ENCODE results near the gene XXYLT1.

XXYLT1 gene

GRCh38 chr3:195101001-195101583, 169.9 kb downstream of the XXYLT1 start:
- Histone ChIP-seq H3K36me3 (ENCODE audit: control insufficient read depth in 5 of 5, insufficient read depth in 5 of 5, low read length in 5 of 5) (peaks cover 0 to 2% (median 0%) of the 10 kb centered on the region in 5 donors), H3K9me3 (ENCODE audit: control insufficient read depth in 5 of 5, low read length in 5 of 5) (no peaks in the 10 kb centered on the region), H3K27me3 (ENCODE audit: control insufficient read depth in 5 of 5, insufficient read depth in 4 of 5, low read length in 5 of 5) (no peaks in the 10 kb centered on the region), H3K9ac (ENCODE audit: low read length in 5 of 5) (peak overlapping the region in 2 of 5 donors; percentile 14 to 34), H3K4me3 (ENCODE audit: low read depth in 1 of 5, low read length in 5 of 5) (no peak overlapping the region), H3K27ac (ENCODE audit: low read depth, low read length) (no peak overlapping the region), H3K4me1 (ENCODE audit: control insufficient read depth in 5 of 5, insufficient read depth in 5 of 5, low read length in 5 of 5) (peaks cover 0 to 31% (median 9%) of the 10 kb centered on the region in 5 donors)

DNA sequence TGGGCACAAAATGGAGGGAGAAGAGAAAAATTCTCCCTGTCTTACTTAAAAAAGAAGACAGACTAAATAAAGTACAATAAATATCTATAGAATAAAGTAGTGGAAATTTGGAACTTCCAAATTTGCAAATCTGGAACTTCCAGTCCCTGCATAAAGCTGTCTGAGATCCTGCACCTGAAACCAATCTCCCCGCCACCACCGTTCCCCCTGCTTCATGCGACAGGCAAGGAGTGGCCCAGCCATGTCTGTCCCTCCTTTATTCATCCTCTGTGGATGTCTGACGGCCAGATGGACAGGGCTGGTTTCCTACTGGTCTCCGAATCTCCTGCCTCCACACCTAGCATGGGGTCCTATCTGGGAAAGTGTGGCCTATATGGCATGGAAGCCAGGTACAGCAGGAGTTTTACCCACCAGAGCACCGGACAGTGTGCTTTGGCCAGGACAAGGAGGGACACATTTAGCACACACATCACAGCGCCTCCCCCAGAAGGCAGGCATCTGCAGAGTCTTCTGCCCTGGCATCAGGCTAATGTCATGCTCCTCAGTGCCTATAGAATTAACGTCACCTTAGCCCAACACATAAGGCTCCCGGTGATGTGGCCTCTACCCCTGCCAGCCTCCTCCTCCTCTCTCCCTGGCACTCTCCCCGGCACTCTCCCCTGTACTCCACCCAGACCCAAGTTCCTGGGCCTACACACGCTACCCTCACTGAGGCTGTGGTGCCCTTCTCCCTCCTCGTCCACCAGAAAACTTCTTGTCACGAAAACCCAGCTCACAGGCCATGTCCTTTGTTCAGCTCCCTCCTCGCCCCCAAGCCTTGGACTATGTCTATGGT, 170.8 kb downstream of the XXYLT1 start:
- no peak overlapping the region for H3K27ac ChIP-seq (ENCODE audit: low read depth, low read length)

DNA sequence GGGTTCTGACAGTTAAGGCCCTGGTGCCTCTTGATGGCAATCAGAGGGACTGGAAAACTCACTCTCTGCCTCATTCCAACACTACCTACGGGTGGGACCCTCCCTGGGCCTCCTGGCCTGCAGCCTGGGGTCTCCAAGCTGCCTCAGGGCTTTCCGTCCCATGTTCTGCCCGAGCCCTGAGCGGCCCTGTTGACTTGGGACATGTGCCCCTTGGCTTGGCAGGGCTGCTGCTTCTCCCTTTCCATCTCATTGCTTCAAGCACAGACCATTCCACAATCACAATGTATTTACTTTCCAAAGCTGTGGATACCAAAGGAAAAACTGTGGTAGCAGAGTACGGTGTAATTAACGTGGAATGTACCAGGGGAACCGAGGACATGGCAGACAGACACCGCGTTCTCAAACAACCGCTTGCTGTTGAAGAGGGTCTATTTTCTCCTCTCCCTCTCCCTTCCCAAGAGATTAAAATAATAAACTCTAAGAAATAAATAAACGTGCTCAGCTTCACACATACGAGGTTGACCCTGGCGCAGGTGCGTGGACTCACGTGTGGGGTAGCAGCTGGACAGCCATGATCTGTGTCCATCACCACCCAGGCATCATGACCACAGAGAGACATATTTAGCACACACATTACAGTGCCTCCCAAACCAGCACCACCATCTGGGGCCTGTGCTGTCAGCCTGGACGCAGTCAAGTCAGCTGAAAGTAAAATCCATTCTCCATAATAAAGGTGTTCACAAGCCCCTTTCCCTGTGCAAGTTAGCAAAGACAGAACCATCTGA, 172.0 kb downstream of the XXYLT1 start:
- Histone ChIP-seq H3K9me3 (ENCODE audit: control insufficient read depth in 5 of 5, low read length in 5 of 5) (no peaks in the 10 kb centered on the region), H3K4me1 (ENCODE audit: control insufficient read depth in 5 of 5, insufficient read depth in 5 of 5, low read length in 5 of 5) (peaks cover 0 to 24% (median 11%) of the 10 kb centered on the region in 5 donors), H3K27me3 (ENCODE audit: control insufficient read depth in 5 of 5, insufficient read depth in 4 of 5, low read length in 5 of 5) (no peaks in the 10 kb centered on the region), H3K4me3 (ENCODE audit: low read depth in 1 of 5, low read length in 5 of 5) (no peak overlapping the region), H3K36me3 (ENCODE audit: control insufficient read depth in 5 of 5, insufficient read depth in 5 of 5, low read length in 5 of 5) (peaks cover 0 to 2% (median 0%) of the 10 kb centered on the region in 5 donors), H3K9ac (ENCODE audit: low read length in 5 of 5) (no peak overlapping the region), H3K27ac (ENCODE audit: low read depth, low read length) (no peak overlapping the region)

More for the DNA sequence above, 170.8 kb downstream of the XXYLT1 start:
- Histone ChIP-seq H3K9me3 (ENCODE audit: control insufficient read depth in 5 of 5, low read length in 5 of 5) (no peaks in the 10 kb centered on the region), H3K9ac (ENCODE audit: low read length in 5 of 5) (peak overlapping the region in 1 of 5 donors; percentile 34), H3K4me1 (ENCODE audit: control insufficient read depth in 5 of 5, insufficient read depth in 5 of 5, low read length in 5 of 5) (peaks cover 0 to 25% (median 8%) of the 10 kb centered on the region in 5 donors), H3K4me3 (ENCODE audit: low read depth in 1 of 5, low read length in 5 of 5) (no peak overlapping the region), H3K27me3 (ENCODE audit: control insufficient read depth in 5 of 5, insufficient read depth in 4 of 5, low read length in 5 of 5) (no peaks in the 10 kb centered on the region), H3K36me3 (ENCODE audit: control insufficient read depth in 5 of 5, insufficient read depth in 5 of 5, low read length in 5 of 5) (peaks cover 0 to 2% (median 0%) of the 10 kb centered on the region in 5 donors)

DNA sequence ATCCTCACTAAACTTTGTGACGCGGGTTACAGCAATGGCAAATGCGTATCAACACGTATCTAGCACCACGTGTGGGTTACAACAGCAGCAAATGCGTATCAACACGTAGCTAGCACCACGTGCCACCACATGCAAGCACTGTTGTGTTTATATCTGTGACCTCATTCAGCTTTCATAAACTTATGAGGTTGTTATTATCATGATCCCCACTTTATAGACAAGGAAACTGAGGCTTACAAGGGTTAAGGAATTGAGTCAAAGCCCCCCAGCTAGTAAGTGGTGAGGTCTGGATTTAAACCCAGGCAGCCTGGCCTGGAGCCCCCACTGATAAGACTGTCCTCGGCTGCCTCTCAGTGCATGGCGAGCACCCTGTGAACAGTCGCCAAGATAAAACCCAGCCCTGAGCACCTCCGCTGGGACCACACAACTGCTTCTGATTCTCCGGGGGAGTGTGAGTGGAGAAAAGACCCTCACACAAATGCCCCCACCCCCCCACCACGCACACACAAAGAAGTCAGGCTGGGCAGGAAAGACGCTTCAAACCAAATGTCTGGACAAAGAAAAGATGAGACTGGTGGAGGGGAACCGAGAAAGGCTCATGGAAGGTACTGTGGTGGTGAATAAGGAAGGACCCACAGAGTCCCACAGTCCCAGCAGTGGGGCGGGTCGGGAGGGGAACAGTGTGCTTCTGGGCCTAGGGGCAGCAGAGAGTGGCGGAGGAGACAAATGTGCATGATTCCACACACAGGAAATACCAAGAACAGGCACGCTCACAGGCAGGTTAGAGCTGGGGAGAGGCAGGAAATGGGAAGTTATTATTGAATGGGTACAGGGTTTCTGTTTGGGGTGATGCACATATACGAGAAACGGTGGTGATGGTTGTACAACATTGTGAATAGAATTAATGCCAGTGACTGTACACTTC, 173.4 kb downstream of the XXYLT1 start:
- Histone ChIP-seq H3K9ac (ENCODE audit: low read length in 5 of 5) (no peak overlapping the region), H3K36me3 (ENCODE audit: control insufficient read depth in 5 of 5, insufficient read depth in 5 of 5, low read length in 5 of 5) (peaks cover 0 to 2% (median 0%) of the 10 kb centered on the region in 5 donors), H3K9me3 (ENCODE audit: control insufficient read depth in 5 of 5, low read length in 5 of 5) (no peaks in the 10 kb centered on the region), H3K4me1 (ENCODE audit: control insufficient read depth in 5 of 5, insufficient read depth in 5 of 5, low read length in 5 of 5) (peaks cover 0 to 13% (median 10%) of the 10 kb centered on the region in 5 donors), H3K4me3 (ENCODE audit: low read depth in 1 of 5, low read length in 5 of 5) (no peak overlapping the region), H3K27me3 (ENCODE audit: control insufficient read depth in 5 of 5, insufficient read depth in 4 of 5, low read length in 5 of 5) (no peaks in the 10 kb centered on the region), H3K27ac (ENCODE audit: low read depth, low read length) (no peak overlapping the region)

DNA sequence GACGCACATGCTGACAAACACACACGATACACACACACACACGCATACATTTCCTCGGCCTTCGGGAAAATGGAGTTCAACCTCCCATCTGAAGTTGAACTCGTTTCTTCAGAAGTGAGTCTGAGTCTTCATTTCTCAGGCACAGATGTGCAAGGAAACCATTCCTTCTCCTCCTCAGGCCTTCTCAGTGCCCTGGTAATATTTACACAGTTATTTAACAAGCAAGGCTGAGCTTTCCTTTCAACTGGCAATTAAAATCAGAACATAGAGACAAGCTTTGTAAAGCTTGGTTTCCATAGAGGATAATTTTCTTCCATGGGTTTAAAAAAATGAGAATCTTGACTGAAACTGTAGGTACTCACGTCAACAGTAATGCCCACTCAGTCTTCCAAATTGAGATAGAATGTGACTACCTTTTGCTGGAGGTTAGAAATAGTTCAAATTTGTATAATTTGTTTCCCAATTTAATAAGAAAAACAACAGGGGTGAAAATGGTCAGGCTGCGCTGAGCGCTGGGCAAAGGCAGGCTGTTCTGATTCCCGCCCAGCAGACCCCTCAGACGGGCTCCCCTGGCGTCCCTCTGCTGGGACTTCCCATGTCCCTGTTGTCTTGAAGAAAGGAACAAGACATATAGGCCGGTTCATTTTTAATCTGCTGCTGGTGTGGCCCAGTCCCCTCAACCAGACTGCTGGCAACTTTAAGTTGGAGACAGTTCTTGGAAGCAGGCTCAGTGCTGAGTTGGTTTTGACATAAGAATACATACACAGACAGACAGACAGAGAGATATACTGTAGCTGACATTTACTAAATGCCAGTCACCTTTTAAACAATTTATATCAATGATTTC, 174.3 kb downstream of the XXYLT1 start:
- Histone ChIP-seq H3K36me3 (ENCODE audit: control insufficient read depth in 5 of 5, insufficient read depth in 5 of 5, low read length in 5 of 5) (peaks cover 0 to 2% (median 0%) of the 10 kb centered on the region in 5 donors), H3K9ac (ENCODE audit: low read length in 5 of 5) (no peak overlapping the region), H3K27me3 (ENCODE audit: control insufficient read depth in 5 of 5, insufficient read depth in 4 of 5, low read length in 5 of 5) (no peaks in the 10 kb centered on the region), H3K9me3 (ENCODE audit: control insufficient read depth in 5 of 5, low read length in 5 of 5) (no peaks in the 10 kb centered on the region), H3K4me1 (ENCODE audit: control insufficient read depth in 5 of 5, insufficient read depth in 5 of 5, low read length in 5 of 5) (peaks cover 0 to 11% (median 6%) of the 10 kb centered on the region in 5 donors), H3K4me3 (ENCODE audit: low read depth in 1 of 5, low read length in 5 of 5) (no peak overlapping the region), H3K27ac (ENCODE audit: low read depth, low read length) (no peak overlapping the region)

DNA sequence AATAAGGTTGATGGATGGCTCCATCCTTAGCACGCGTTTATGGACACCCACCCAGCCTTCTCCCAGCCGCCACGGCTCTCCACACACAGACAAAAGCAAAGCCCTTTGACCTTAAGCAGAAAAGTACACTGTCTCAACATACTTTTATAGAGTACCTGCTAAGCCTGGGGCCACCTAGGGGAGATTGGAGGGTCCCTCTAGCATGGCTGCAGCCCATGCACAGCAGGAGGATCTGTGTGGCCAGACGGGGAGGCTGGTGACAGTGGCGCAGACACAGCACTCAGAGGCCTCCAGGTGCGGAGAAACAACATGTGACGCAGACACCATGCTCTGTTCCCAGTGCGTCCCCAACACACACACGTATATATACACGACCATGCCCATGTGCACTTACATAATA, 174.9 kb downstream of the XXYLT1 start:
- H3K9ac ChIP-seq (ENCODE audit: low read length in 5 of 5): no peak overlapping the region

DNA sequence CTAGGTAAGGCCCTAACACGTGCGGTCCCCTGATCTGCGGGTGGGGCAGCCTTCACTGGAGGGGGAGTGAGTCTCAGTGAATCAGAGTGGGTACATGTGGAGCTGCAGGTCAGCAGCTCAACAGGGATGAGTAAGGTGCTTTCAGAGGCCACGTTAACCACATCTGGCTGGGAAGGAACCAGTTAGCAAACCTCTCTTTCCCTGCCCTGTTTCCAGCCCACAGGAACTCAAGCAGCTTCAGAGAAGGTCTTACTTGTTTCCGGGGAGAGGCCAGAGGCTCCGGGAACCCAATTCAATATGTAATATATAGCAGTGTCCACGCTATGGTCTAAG, 175.3 kb downstream of the XXYLT1 start:
- peaks cover 0 to 2% (median 0%) of the 10 kb centered on the region in 5 donors for H3K36me3 ChIP-seq (ENCODE audit: control insufficient read depth in 5 of 5, insufficient read depth in 5 of 5, low read length in 5 of 5)
- H3K9ac ChIP-seq (ENCODE audit: low read length in 5 of 5): no peak overlapping the region
- H3K4me1 ChIP-seq (ENCODE audit: control insufficient read depth in 5 of 5, insufficient read depth in 5 of 5, low read length in 5 of 5): peaks cover 0 to 6% (median 3%) of the 10 kb centered on the region in 5 donors
- H3K9me3 ChIP-seq (ENCODE audit: control insufficient read depth in 5 of 5, low read length in 5 of 5): no peaks in the 10 kb centered on the region
- H3K4me3 ChIP-seq (ENCODE audit: low read depth in 1 of 5, low read length in 5 of 5): no peak overlapping the region
- H3K27ac ChIP-seq (ENCODE audit: low read depth, low read length): no peak overlapping the region
- no peaks in the 10 kb centered on the region for H3K27me3 ChIP-seq (ENCODE audit: control insufficient read depth in 5 of 5, insufficient read depth in 4 of 5, low read length in 5 of 5)

More for the DNA sequence above, 174.9 kb downstream of the XXYLT1 start:
- Histone ChIP-seq H3K27me3 (ENCODE audit: control insufficient read depth in 5 of 5, insufficient read depth in 4 of 5, low read length in 5 of 5) (no peaks in the 10 kb centered on the region), H3K4me3 (ENCODE audit: low read depth in 1 of 5, low read length in 5 of 5) (no peak overlapping the region), H3K4me1 (ENCODE audit: control insufficient read depth in 5 of 5, insufficient read depth in 5 of 5, low read length in 5 of 5) (peaks cover 0 to 7% (median 6%) of the 10 kb centered on the region in 5 donors), H3K27ac (ENCODE audit: low read depth, low read length) (no peak overlapping the region), H3K9me3 (ENCODE audit: control insufficient read depth in 5 of 5, low read length in 5 of 5) (no peaks in the 10 kb centered on the region), H3K36me3 (ENCODE audit: control insufficient read depth in 5 of 5, insufficient read depth in 5 of 5, low read length in 5 of 5) (peaks cover 0 to 2% (median 0%) of the 10 kb centered on the region in 5 donors)

GRCh38 chr3:195095035-195095703, 175.8 kb downstream of the XXYLT1 start:
- peaks cover 0 to 6% (median 0%) of the 10 kb centered on the region in 5 donors for H3K4me1 ChIP-seq (ENCODE audit: control insufficient read depth in 5 of 5, insufficient read depth in 5 of 5, low read length in 5 of 5)

More at GRCh38 chr3:195095035-195095703, 175.8 kb downstream of the XXYLT1 start:
- H3K4me3 ChIP-seq (ENCODE audit: low read depth in 1 of 5, low read length in 5 of 5): no peak overlapping the region
- peaks cover 0 to 2% (median 0%) of the 10 kb centered on the region in 5 donors for H3K36me3 ChIP-seq (ENCODE audit: control insufficient read depth in 5 of 5, insufficient read depth in 5 of 5, low read length in 5 of 5)
- H3K27ac ChIP-seq (ENCODE audit: low read depth, low read length): no peak overlapping the region
- H3K9ac ChIP-seq (ENCODE audit: low read length in 5 of 5): no peak overlapping the region
- no peaks in the 10 kb centered on the region for H3K9me3 ChIP-seq (ENCODE audit: control insufficient read depth in 5 of 5, low read length in 5 of 5)
- H3K27me3 ChIP-seq (ENCODE audit: control insufficient read depth in 5 of 5, insufficient read depth in 4 of 5, low read length in 5 of 5): no peaks in the 10 kb centered on the region
